Tibial nerve (tissue), 4 donors: ENCODE results near the gene ULK1. TPM values are rescaled to one million over a fixed set of nuclear protein-coding genes. Genes with fewer than 3 reads are reported as not detected.

Experiments
- DNase-seq, 2 donors: peaks; one replicate each; pipeline ENCODE4 v3.0.0-alpha.2; 2019; ENCODE audit warnings: low spot score in 2 of 2
- H3K27ac ChIP-seq, 4 donors: fragments of 200-600 bp; sonication (generic) in 3 of 4; one replicate each; pipeline ENCODE4 v1.5.1; 2017 to 2019; ENCODE audit warnings: mild to moderate bottlenecking in 1 of 4
- H3K27me3 ChIP-seq, 2 donors: fragments of 200-600 bp; sonication (generic) in 1 of 2; one replicate each; pipeline versions ENCODE4 v1.5.1 to v1.6.0; 2017 to 2019
- H3K36me3 ChIP-seq, 3 donors: fragments of 200-600 bp; sonication (generic); one replicate each; pipeline ENCODE4 v1.5.1; 2018 to 2019
- H3K4me1 ChIP-seq, 4 donors: fragments of 200-600 bp; sonication (generic) in 3 of 4; one replicate each; pipeline ENCODE4 v1.5.1; 2017 to 2019
- H3K4me3 ChIP-seq, 4 donors: fragments of 200-600 bp; sonication (generic) in 3 of 4; one replicate each; pipeline ENCODE4 v1.5.1; 2017 to 2019; ENCODE audit warnings: mild to moderate bottlenecking in 1 of 4, moderate library complexity in 1 of 4
- H3K9me3 ChIP-seq, 4 donors: fragments of 200-600 bp; sonication (generic) in 3 of 4; one replicate each; pipeline ENCODE4 v1.5.1; 2017 to 2019
- EP300 ChIP-seq, 2 donors: sonication (generic); formaldehyde crosslinking; IDR thresholded peaks; one replicate each; pipeline ENCODE4 v1.6.1; 2017; ENCODE audit warnings: antibody characterized with exemption in 2 of 2, mild to moderate bottlenecking in 1 of 2
- POLR2A ChIP-seq, 2 donors: fragments of 450-650 bp; IDR thresholded peaks; one replicate each; pipeline ENCODE4 v1.6.1; 2017; ENCODE audit warnings: antibody characterized with exemption in 2 of 2, mild to moderate bottlenecking in 2 of 2, moderate library complexity in 2 of 2
- WGBS, 2 donors: methylation state at CpG; one replicate each; pipeline ENCODE4 v1.1.5; 2018; 5-methylcytosine and 5-hydroxymethylcytosine counted together
- total RNA-seq, 4 donors: library from RNA; depleted of rRNA; stranded (reverse); fragments of >200 nt; gene quantifications; one replicate each; pipeline ENCODE4 v1.1.0, GENCODE V29; 2016
- TF ChIP-seq, protein P1 (sequence below), 5 experiments: fragments of 200-600 bp in 3 of 5; fragments of 450-650 bp in 2 of 5; sonication (generic) in 3 of 5; IDR thresholded peaks; one replicate each; pipeline ENCODE4 v1.5.1; 2016 to 2019; ENCODE audit warnings: antibody characterized with exemption in 5 of 5, mild to moderate bottlenecking in 3 of 5, moderate library complexity in 2 of 5

The ULK1 gene
- total RNA-seq, 4 donors from 2014 or later, result 19.9 to 52.2 (median 38.0) TPM

- no peak for DNase-seq
- Histone ChIP-seq H3K36me3 (peaks cover 0 to 31% (median 0%) of the 10 kb centered on the region in 3 donors), H3K27me3 (peaks cover 0 to 17% of the 10 kb centered on the region in 2 donors), H3K4me1 (peaks cover 0 to 6% (median 0%) of the 10 kb centered on the region in 4 donors), H3K9me3 (no peaks in the 10 kb centered on the region), H3K4me3 (no peak overlapping the region), H3K27ac (no peak overlapping the region)
- no peak for TF ChIP-seq POLR2A (IDR thresholded peaks at IDR 0.05)
- WGBS, 2 donors, result 70 to 79% methylated on average over 30 to 32 of the region's 35 CpGs
These were observed 40.3 kb upstream of the ULK1 start for GRCh38 chr12:131853832-131854797.

DNA sequence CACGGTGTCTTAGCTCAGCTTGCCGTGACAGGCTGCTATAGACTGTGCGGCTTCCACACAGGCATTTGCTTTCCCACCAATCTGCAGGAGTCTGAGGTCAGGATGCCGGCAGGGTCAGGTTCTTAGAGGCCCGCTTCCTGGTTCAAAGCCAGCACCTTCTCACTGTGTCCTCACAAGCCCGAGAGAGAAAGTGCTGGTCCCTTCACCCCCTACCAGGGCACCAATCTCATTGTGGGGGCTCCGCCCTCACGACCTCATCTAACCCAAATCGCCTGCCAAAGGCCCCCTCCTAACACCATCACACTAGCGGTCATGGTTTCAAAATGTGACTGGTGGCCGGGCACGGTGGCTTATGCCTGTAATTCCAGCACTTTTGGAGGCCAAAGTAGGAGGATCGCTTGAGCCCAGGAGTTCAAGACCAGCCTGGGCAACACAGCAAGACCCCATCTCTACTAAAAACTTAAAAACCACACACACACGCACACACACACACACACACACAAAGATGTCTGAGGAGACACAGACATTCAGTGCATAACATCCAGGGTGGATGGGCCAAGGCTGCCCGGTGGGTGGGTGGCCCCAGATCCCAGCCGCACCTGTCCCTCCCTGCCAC is 39.5 kb upstream of the ULK1 start:
- Histone ChIP-seq H3K27ac (no peak overlapping the region), H3K9me3 (no peaks in the 10 kb centered on the region), H3K4me1 (peaks cover 0 to 6% (median 0%) of the 10 kb centered on the region in 4 donors), H3K36me3 (peaks cover 0 to 22% (median 0%) of the 10 kb centered on the region in 3 donors), H3K4me3 (no peak overlapping the region), H3K27me3 (peaks cover 0 to 17% of the 10 kb centered on the region in 2 donors)
- no peak for TF ChIP-seq POLR2A (IDR thresholded peaks at IDR 0.05)
- TF ChIP-seq EP300 (IDR thresholded peaks at IDR 0.05), result no peak
- TF ChIP-seq, protein P1, sequence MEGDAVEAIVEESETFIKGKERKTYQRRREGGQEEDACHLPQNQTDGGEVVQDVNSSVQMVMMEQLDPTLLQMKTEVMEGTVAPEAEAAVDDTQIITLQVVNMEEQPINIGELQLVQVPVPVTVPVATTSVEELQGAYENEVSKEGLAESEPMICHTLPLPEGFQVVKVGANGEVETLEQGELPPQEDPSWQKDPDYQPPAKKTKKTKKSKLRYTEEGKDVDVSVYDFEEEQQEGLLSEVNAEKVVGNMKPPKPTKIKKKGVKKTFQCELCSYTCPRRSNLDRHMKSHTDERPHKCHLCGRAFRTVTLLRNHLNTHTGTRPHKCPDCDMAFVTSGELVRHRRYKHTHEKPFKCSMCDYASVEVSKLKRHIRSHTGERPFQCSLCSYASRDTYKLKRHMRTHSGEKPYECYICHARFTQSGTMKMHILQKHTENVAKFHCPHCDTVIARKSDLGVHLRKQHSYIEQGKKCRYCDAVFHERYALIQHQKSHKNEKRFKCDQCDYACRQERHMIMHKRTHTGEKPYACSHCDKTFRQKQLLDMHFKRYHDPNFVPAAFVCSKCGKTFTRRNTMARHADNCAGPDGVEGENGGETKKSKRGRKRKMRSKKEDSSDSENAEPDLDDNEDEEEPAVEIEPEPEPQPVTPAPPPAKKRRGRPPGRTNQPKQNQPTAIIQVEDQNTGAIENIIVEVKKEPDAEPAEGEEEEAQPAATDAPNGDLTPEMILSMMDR (IDR thresholded peaks at IDR 0.05), result no peak
- no peak for DNase-seq
- WGBS, 2 donors, result 65% methylated on average over 11 to 16 of the region's 16 CpGs

DNA sequence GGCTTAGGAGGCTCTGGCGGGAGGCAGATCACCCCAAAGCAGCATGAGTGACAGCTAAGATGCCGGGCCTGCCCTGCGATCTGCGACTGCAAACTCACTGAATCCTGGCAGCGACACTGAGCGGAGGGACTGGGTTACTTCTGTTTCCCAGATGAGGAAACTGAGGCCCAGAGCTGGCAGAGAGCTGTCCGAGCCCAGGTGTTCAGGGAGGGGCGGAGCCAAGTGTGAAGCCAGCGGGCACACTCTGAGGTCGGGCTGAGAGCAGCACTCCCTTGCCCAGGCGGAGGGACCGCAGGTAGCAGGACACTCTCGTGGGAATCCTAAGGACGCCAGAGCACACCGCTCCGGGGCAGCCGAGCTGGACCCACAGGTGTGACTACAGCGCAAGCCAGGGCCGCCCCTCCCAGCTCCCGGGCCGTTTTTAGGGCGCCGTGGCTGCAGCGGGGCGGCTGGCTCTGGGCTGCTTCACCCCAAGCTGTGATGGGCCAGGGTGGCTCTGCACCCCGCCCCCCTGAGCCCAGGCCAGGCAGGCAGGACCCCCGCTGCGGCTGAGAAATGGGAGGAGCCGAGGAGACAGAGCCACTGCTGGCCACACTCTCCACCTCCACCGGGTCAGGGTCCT is 38.8 kb upstream of the ULK1 start:
- H3K27ac ChIP-seq, result no peak overlapping the region
- no peaks in the 10 kb centered on the region for H3K9me3 ChIP-seq
- TF ChIP-seq EP300 (IDR thresholded peaks at IDR 0.05), result no peak
- no peak for TF ChIP-seq POLR2A (IDR thresholded peaks at IDR 0.05)
- peaks cover 0 to 10% (median 0%) of the 10 kb centered on the region in 4 donors for H3K4me1 ChIP-seq
- H3K4me3 ChIP-seq, result no peak overlapping the region
- no peak for DNase-seq
- peaks cover 0 to 15% (median 0%) of the 10 kb centered on the region in 3 donors for H3K36me3 ChIP-seq
- WGBS, 2 donors, result 40 to 60% methylated on average over 8 to 21 of the region's 30 CpGs
- H3K27me3 ChIP-seq, result peaks cover 0 to 17% of the 10 kb centered on the region in 2 donors

GRCh38 chr12:131856366-131857097 is 37.9 kb upstream of the ULK1 start:
- no peaks in the 10 kb centered on the region for H3K9me3 ChIP-seq
- 73 to 82% methylated on average over 10 of the region's 10 CpGs for WGBS, 2 donors

DNA sequence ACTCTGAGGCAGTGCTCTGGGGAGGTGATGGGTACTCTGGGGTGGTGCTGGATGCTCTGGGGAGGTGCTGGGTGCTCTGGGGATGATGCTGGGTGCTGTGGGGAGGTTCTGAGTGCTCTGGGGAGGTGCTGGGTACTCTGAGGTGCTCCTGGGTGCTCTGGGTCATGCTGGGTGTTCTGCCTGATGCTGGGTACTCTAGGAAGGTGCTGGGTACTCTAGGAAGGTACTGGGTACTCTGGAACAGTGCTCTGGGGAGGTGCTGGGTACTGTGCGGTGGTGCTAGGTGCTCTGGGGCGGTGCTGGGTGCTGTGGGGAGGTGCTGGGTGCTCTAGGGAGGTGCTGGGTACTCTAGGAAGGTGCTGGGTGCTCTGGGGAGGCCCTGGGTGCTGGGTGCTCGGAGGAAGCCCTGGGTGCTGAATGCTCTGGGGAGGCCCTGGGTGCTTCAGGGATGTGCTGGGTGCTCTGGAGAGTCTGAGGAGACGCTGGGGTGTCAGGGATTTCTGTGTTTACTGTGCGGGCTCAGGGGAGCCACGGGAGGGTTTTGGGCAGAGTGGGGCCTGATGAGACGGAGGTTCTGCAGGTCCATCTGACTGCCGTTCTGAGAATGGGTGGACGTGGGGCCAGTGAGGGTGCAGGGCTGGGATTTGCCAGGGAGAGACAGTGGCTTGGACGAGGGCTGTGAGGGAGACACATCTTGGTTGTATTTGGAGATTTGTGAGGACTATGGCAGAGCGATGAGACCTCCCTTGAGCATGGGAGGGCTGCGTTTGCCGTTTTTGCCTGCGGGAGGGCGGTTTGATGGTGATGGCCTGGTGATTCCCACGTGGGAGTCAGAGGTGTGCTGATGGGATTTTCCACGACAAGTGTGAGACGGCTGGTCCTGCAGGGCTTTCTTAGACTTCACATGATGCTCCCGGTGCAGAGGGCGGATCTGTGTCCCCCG is 36.2 kb upstream of the ULK1 start:
- 73 to 75% methylated on average over 20 to 21 of the region's 21 CpGs for WGBS, 2 donors
- no peak overlapping the region for H3K27ac ChIP-seq
- no peak for DNase-seq
- H3K4me1 ChIP-seq, result peaks cover 0 to 22% (median 0%) of the 10 kb centered on the region in 4 donors
- H3K4me3 ChIP-seq, result no peak overlapping the region
- no peaks in the 10 kb centered on the region for H3K9me3 ChIP-seq
- TF ChIP-seq EP300 (IDR thresholded peaks at IDR 0.05) (no peak), POLR2A (IDR thresholded peaks at IDR 0.05) (no peak)
- TF ChIP-seq, protein P1 (IDR thresholded peaks at IDR 0.05), result no peak
- no peaks in the 10 kb centered on the region for H3K36me3 ChIP-seq
- peaks cover 0 to 17% of the 10 kb centered on the region in 2 donors for H3K27me3 ChIP-seq

More at GRCh38 chr12:131856366-131857097, 37.9 kb upstream of the ULK1 start:
- peaks cover 0 to 6% (median 0%) of the 10 kb centered on the region in 3 donors for H3K36me3 ChIP-seq
- DNase-seq, result no peak
- H3K27me3 ChIP-seq, result peaks cover 0 to 17% of the 10 kb centered on the region in 2 donors
- TF ChIP-seq POLR2A (IDR thresholded peaks at IDR 0.05), result no peak
- TF ChIP-seq, protein P1 (IDR thresholded peaks at IDR 0.05), result no peak
- TF ChIP-seq EP300 (IDR thresholded peaks at IDR 0.05), result no peak
- H3K4me3 ChIP-seq, result no peak overlapping the region
- H3K4me1 ChIP-seq, result peaks cover 0 to 13% (median 0%) of the 10 kb centered on the region in 4 donors
- H3K27ac ChIP-seq, result no peak overlapping the region
